Measurements from ENCODE around the gene PAPOLB. TPM values are rescaled to one million over a fixed set of nuclear protein-coding genes. Genes with fewer than 3 reads are reported as not detected.

PAPOLB gene
- total RNA-seq, 6 experiments from 2014 or later, result not detected

- no peaks in the 10 kb centered on the region for H3K9me3 Mint-ChIP-seq
- H3K27me3 Mint-ChIP-seq (ENCODE audit: insufficient read depth), result peaks cover 10% of the 10 kb centered on the region
- no peak for TF ChIP-seq CTCF (IDR thresholded peaks at IDR 0.05)
- H3K27ac Mint-ChIP-seq, result no peak overlapping the region
- H3K4me1 Mint-ChIP-seq (ENCODE audit: low read depth), result no peaks in the 10 kb centered on the region
- H3K36me3 Mint-ChIP-seq (ENCODE audit: low read depth), result no peaks in the 10 kb centered on the region
- H3K4me3 Mint-ChIP-seq, result no peak overlapping the region
- DNase-seq, result no peak
Observed at GRCh38 chr7:4888161-4888560, 26.3 kb upstream of the PAPOLB start.

GRCh38 chr7:4886671-4887070 lies 24.8 kb upstream of the PAPOLB start:
- H3K36me3 Mint-ChIP-seq (ENCODE audit: low read depth), result no peaks in the 10 kb centered on the region
- no peak for DNase-seq
- peaks cover 14% of the 10 kb centered on the region for H3K27me3 Mint-ChIP-seq (ENCODE audit: insufficient read depth)
- no peak overlapping the region for H3K4me3 Mint-ChIP-seq
- H3K27ac Mint-ChIP-seq, result no peak overlapping the region
- peaks cover 11% of the 10 kb centered on the region for H3K4me1 Mint-ChIP-seq (ENCODE audit: low read depth)
- H3K9me3 Mint-ChIP-seq, result no peaks in the 10 kb centered on the region
- no peak for TF ChIP-seq CTCF (IDR thresholded peaks at IDR 0.05)

GRCh38 chr7:4885317-4885807 lies 23.5 kb upstream of the PAPOLB start:
- Mint-ChIP-seq H3K27me3 (ENCODE audit: insufficient read depth) (peaks cover 14% of the 10 kb centered on the region), H3K4me3 (no peak overlapping the region), H3K9me3 (no peaks in the 10 kb centered on the region), H3K36me3 (ENCODE audit: low read depth) (no peaks in the 10 kb centered on the region), H3K27ac (no peak overlapping the region), H3K4me1 (ENCODE audit: low read depth) (peaks cover 11% of the 10 kb centered on the region)
- no peak for DNase-seq
- TF ChIP-seq CTCF (IDR thresholded peaks at IDR 0.05), result no peak

- Mint-ChIP-seq H3K4me1 (ENCODE audit: low read depth) (peaks cover 11% of the 10 kb centered on the region), H3K27ac (no peak overlapping the region), H3K4me3 (no peak overlapping the region), H3K36me3 (ENCODE audit: low read depth) (no peaks in the 10 kb centered on the region), H3K27me3 (ENCODE audit: insufficient read depth) (peaks cover 19% of the 10 kb centered on the region), H3K9me3 (no peaks in the 10 kb centered on the region)
- TF ChIP-seq CTCF (IDR thresholded peaks at IDR 0.05), result no peak
- no peak for DNase-seq
Observed at GRCh38 chr7:4884164-4884563, 22.3 kb upstream of the PAPOLB start.

- Mint-ChIP-seq H3K4me3 (peak within 1 kb of the TSS; percentile 82), H3K27ac (peak within 1 kb of the TSS; percentile 79), H3K9me3 (no peaks in the 10 kb centered on the region), H3K36me3 (ENCODE audit: low read depth) (no peaks in the 10 kb centered on the region), H3K27me3 (ENCODE audit: insufficient read depth) (peaks cover 18% of the 10 kb centered on the region), H3K4me1 (ENCODE audit: low read depth) (peaks cover 11% of the 10 kb centered on the region)
- peak; percentile 47 for DNase-seq
- TF ChIP-seq CTCF (IDR thresholded peaks at IDR 0.05), result peak; percentile 82
Observed at GRCh38 chr7:4883372-4884144, 21.7 kb upstream of the PAPOLB start, which contains the start of gene RADIL. Gene RADIL (minus strand): TSS chr7:4883716. CDS start chr7:4878139, 5,577 bp downstream.
